A673 (cell line): Measurements from ENCODE around the gene NCAPH2. TPM values are rescaled to one million over a fixed set of nuclear protein-coding genes. Genes with fewer than 3 reads are reported as not detected.

Experiments used
- BruUV-seq: library from RNA; stranded (reverse); fragments of 400-500 nt; replicated peaks from 2 replicates; lab custom pipeline; 2021; lab: Mats Ljungman, UMichigan
- CTCF ChIA-PET: fragments of 300-600 bp; sonication (Branson Sonifier 250); formaldehyde crosslinking; loops from one replicate; lab custom pipeline; 2022; ENCODE audit warnings: antibody characterized with exemption; lab: Charles Lee
- POLR2A ChIA-PET: fragments of 300-600 bp; sonication (Branson Sonifier 250); formaldehyde crosslinking; loops from one replicate; lab custom pipeline; 2022; ENCODE audit warnings: antibody characterized with exemption; ENCODE audit not compliant: low non-redundant PET; lab: Charles Lee
- DNase-seq: peaks from one replicate; pipeline ENCODE4 v3.0.0-alpha.2; 2015; ENCODE audit warnings: low spot score
- H3K27ac ChIP-seq: fragments of 200-600 bp; sonication (generic); 2 replicates; pipeline ENCODE4 v1.5.1; 2016; ENCODE audit warnings: mixed run types, low read depth, mild to moderate bottlenecking, mixed read lengths, antibody characterized with exemption, low read length; ENCODE audit not compliant: poor library complexity, severe bottlenecking
- H3K27me3 ChIP-seq: fragments of 200-600 bp; sonication (generic); replicated peaks from 2 replicates; pipeline ENCODE4 v1.6.1; 2017; ENCODE audit warnings: mixed run types, low read depth, mild to moderate bottlenecking, mixed read lengths, antibody characterized with exemption, low read length; ENCODE audit not compliant: insufficient read depth, poor library complexity
- H3K36me3 ChIP-seq: fragments of 200-600 bp; sonication (generic); 2 replicates; pipeline ENCODE4 v1.6.1; 2016; ENCODE audit warnings: mixed run types, mild to moderate bottlenecking, mixed read lengths, antibody characterized with exemption, low read length; ENCODE audit not compliant: insufficient read depth, poor library complexity, severe bottlenecking
- H3K4me1 ChIP-seq: fragments of 200-600 bp; sonication (generic); 2 replicates; pipeline ENCODE4 v1.6.1; 2017; ENCODE audit warnings: mixed run types, mild to moderate bottlenecking, mixed read lengths, antibody characterized with exemption, low read length; ENCODE audit not compliant: insufficient read depth, poor library complexity, severe bottlenecking
- H3K4me3 ChIP-seq: fragments of 200-600 bp; sonication (generic); 2 replicates; pipeline ENCODE4 v1.5.1; 2016; ENCODE audit warnings: low read depth, mixed run types, mild to moderate bottlenecking, mixed read lengths, low read length; ENCODE audit not compliant: poor library complexity, severe bottlenecking
- H3K9me3 ChIP-seq: fragments of 200-600 bp; sonication (generic); 2 replicates; pipeline ENCODE4 v1.6.1; 2016; ENCODE audit warnings: mixed run types, low read depth, mild to moderate bottlenecking, mixed read lengths, antibody characterized with exemption, low read length; ENCODE audit not compliant: poor library complexity, severe bottlenecking
- CTCF ChIP-seq: fragments of 300-800, 200-600 bp; sonication (generic); conservative IDR thresholded peaks from 2 replicates; pipeline ENCODE4 v1.5.1; 2017; ENCODE audit warnings: low read depth, mild to moderate bottlenecking, antibody characterized with exemption, low read length, moderate library complexity, mixed read lengths
- EZH2 ChIP-seq: fragments of 200-600 bp; sonication (generic); IDR thresholded peaks from 2 replicates; pipeline ENCODE4 v1.6.1; 2017; ENCODE audit warnings: borderline replicate concordance, low read depth, mild to moderate bottlenecking, mixed read lengths, antibody characterized with exemption, low read length; ENCODE audit not compliant: poor library complexity, severe bottlenecking
- intact Hi-C: fragments of 100-400 bp; cut with micrococcal nuclease; formaldehyde crosslinking; loops from one replicate; pipeline ENCODE4 v1.10.0; 2022; ENCODE audit not compliant: unreplicated experiment
- total RNA-seq: library from RNA; stranded (reverse); gene quantifications from 2 replicates; pipeline ENCODE4 v1.2.3, GENCODE V29; 2021

NCAPH2 gene
- total RNA-seq, 1 experiment from 2014 or later: 135 TPM

- peaks cover 10% of the 10 kb centered on the region for H3K27me3 ChIP-seq
- no peak overlapping the region for H3K4me3 ChIP-seq
- peaks cover 7% of the 10 kb centered on the region for H3K4me1 ChIP-seq
- no peaks in the 10 kb centered on the region for H3K36me3 ChIP-seq
- DNase-seq: no peak
- TF ChIP-seq EZH2: no peak
- TF ChIP-seq CTCF: no peak
- no peaks in the 10 kb centered on the region for H3K9me3 ChIP-seq
- intact Hi-C loops: no loop called here
- ChIA-PET POLR2A (no interaction called here), CTCF (no interaction called here)
- BruUV-seq: no TSS peak
- no peak overlapping the region for H3K27ac ChIP-seq
Measured at GRCh38 chr22:50483556-50483955, 24.5 kb upstream of the NCAPH2 start.

GRCh38 chr22:50483977-50484853, 23.8 kb upstream of the NCAPH2 start:
- Histone ChIP-seq H3K27me3 (peaks cover 10% of the 10 kb centered on the region), H3K9me3 (no peaks in the 10 kb centered on the region), H3K27ac (no peak overlapping the region), H3K4me3 (no peak overlapping the region), H3K4me1 (peaks cover 7% of the 10 kb centered on the region), H3K36me3 (no peaks in the 10 kb centered on the region)
- intact Hi-C loops: no loop called here
- ChIA-PET CTCF (no interaction called here), POLR2A (no interaction called here)
- TF ChIP-seq CTCF: no peak
- no peak for TF ChIP-seq EZH2
- no peak for DNase-seq
- BruUV-seq: no TSS peak

- intact Hi-C loops: no loop called here
- Histone ChIP-seq H3K36me3 (no peaks in the 10 kb centered on the region), H3K4me3 (no peak overlapping the region), H3K27me3 (peaks cover 7% of the 10 kb centered on the region), H3K9me3 (no peaks in the 10 kb centered on the region), H3K27ac (no peak overlapping the region), H3K4me1 (peaks cover 7% of the 10 kb centered on the region)
- TF ChIP-seq EZH2 (no peak), CTCF (0 out of 2 replicates have a peak, but pooled peaks have one; percentile 29)
- ChIA-PET CTCF (no interaction called here), POLR2A (no interaction called here)
- BruUV-seq: no TSS peak
- peak; percentile 48 for DNase-seq
Measured at GRCh38 chr22:50485221-50486131, 22.5 kb upstream of the NCAPH2 start.
